Measurements from ENCODE around the gene PLAC1.

PLAC1 gene

DNA sequence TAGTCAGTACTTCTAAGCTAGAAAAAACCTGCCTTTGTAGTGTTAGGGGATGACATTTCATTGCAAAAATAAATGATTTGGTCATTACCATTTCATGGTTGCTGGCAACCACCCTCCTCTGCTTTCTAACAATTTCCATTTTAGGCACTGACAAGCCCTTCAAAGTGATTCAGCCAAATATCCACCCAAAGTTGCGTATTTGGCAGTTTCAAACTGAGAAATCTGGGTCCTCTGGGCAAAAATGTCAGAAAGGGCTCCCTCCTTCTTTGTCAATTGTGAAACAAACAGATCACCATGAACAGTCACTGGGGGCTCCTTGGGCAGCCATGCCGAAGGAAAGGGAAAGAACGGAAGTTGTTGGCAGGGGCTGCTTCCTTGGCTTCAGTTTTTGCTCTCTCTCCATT is 33.0 kb downstream of the PLAC1 start:
- no peaks in the 10 kb centered on the region for H3K9me3 Mint-ChIP-seq
- no peak overlapping the region for H3K4me3 Mint-ChIP-seq
- ATAC-seq, result no peak
- no peak overlapping the region for H3K27ac Mint-ChIP-seq
- H3K4me1 Mint-ChIP-seq, result no peaks in the 10 kb centered on the region
- no peaks in the 10 kb centered on the region for H3K27me3 Mint-ChIP-seq
- H3K36me3 Mint-ChIP-seq, result no peaks in the 10 kb centered on the region

DNA sequence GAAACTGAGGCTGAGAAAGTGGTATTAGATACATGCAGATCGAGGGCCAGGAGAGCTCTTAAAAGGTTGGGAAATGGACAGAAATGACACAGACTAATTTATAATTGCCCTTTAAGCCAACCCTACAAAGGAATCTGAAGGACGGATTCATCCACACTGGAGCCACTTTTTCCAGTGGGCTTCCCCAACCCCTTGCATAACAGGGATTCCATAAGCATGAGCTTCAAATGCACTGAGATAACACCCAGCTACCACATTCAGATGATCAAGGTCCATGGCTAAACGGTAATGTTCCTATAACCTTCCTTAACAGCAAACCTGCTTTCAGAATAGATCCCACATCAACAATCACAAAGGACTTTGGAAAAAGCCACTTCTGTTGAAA is 34.2 kb downstream of the PLAC1 start:
- H3K4me1 Mint-ChIP-seq, result no peaks in the 10 kb centered on the region
- H3K9me3 Mint-ChIP-seq, result no peaks in the 10 kb centered on the region
- H3K27me3 Mint-ChIP-seq, result no peaks in the 10 kb centered on the region
- no peak overlapping the region for H3K27ac Mint-ChIP-seq
- no peaks in the 10 kb centered on the region for H3K36me3 Mint-ChIP-seq
- ATAC-seq, result no peak
- H3K4me3 Mint-ChIP-seq, result no peak overlapping the region

DNA sequence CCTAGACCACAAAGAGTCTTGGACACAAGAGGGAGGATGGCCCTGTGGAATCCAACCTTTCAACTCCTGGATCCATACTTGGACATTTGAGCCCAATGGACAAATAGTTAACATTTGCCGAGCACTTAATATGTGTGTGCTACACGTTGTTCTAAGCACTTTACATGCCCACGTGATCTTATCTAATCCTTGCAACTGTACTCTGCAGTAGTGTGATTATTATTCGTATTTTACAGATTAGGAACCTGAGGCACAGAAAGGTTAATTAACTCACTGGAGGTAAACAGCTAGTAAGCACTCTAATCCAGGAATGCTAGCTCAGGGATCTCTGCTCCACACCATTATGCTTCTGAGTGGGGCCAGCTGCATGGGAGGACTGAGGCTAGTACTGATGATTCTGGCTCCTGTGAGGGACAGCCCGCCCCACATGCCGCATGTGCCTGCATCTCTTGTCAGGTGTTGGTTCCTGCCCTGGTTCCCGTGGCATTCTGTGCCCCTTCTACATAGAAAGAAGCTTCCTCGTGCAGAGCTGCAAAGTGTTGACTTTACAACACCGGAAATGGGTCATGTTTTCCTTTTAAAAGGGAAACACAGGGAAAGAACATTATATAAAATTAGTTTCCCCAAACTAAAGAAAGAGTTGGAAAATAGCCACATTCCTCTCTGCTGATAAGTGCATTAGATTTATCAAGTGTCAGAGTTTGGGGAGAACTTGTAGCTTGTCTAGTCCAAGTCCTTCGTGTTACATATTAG is 34.8 kb downstream of the PLAC1 start:
- no peaks in the 10 kb centered on the region for H3K27me3 Mint-ChIP-seq
- no peak for ATAC-seq
- H3K36me3 Mint-ChIP-seq, result no peaks in the 10 kb centered on the region
- H3K9me3 Mint-ChIP-seq, result no peaks in the 10 kb centered on the region
- no peaks in the 10 kb centered on the region for H3K4me1 Mint-ChIP-seq
- H3K27ac Mint-ChIP-seq, result no peak overlapping the region
- no peak overlapping the region for H3K4me3 Mint-ChIP-seq

DNA sequence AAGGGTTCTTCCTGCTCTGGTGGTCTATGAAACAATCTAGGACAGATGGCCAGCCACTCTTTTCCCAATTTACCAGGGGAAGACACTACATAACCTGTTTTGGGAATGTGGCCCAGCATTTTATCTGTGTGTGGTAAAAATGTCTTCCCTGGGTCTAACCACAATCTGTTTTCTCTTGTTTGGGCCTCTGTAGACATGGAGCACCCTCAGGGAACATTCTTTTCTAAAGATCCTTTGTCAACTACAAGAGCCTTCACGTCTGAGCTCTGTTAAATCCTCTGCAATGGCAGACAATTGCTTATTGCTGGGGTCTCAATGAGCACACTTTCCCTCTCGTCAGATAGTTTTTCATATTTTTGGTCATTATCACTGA is 35.5 kb downstream of the PLAC1 start:
- H3K27ac Mint-ChIP-seq, result no peak overlapping the region
- H3K27me3 Mint-ChIP-seq, result no peaks in the 10 kb centered on the region
- no peaks in the 10 kb centered on the region for H3K9me3 Mint-ChIP-seq
- no peak overlapping the region for H3K4me3 Mint-ChIP-seq
- H3K36me3 Mint-ChIP-seq, result no peaks in the 10 kb centered on the region
- H3K4me1 Mint-ChIP-seq, result no peaks in the 10 kb centered on the region
- no peak for ATAC-seq

DNA sequence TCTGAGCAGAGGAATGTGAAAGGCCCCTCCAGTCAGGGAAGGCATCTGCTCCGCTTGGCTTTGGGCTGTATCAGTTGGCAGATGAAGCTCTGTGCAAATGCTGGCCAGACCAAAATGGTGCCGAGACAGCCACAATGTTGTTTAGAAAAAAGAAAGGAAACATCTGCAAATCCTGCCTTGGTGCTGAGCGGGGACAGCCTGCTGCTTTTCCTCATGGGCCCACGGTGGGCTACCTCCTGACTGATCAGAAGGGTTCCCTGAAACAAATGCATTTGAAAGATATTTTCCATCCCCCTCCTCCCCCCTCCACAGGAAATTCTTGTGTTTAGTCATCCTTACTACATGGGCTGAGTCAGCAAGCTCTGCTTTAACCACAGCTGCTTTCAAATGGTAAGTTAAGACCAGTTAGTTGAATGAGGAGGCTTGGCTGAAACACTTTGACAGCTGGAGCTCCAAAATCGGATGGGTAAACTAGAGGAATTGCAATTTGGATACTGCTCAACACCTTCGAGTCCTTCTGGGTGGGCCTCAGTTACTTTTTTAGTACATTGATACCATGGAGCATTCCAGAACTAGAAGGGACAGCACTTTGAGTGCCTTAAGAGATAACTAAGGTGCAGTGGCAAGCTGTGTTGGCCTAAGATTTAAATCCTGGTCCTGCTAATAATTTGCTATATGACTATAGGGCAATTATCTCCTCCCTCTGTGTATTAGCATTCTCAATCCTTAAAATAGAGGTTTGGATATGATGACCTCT is 36.0 kb downstream of the PLAC1 start:
- ATAC-seq, result no peak
- Mint-ChIP-seq H3K4me3 (no peak overlapping the region), H3K4me1 (no peaks in the 10 kb centered on the region), H3K27ac (no peak overlapping the region), H3K9me3 (no peaks in the 10 kb centered on the region), H3K27me3 (no peaks in the 10 kb centered on the region), H3K36me3 (no peaks in the 10 kb centered on the region)

DNA sequence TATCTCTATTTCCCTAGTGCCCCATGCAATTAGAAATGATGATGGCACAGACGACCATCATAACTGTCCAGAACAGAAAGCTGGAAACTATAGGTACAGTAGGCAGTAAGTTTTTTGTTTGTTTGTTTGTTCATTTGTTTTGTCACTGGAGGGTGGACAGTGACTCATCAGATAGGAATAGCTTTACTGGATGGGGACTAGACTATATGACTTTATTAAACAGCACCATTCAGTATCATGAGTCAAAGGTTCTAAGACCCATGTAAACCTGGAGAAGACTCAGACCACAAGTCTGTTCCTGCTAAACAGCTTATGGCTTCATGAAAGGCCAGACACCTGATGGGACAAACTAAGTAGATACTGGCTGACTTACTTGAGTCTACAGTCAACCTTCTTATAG is 38.4 kb downstream of the PLAC1 start:
- no peaks in the 10 kb centered on the region for H3K36me3 Mint-ChIP-seq
- ATAC-seq, result no peak
- no peaks in the 10 kb centered on the region for H3K9me3 Mint-ChIP-seq
- H3K27me3 Mint-ChIP-seq, result no peaks in the 10 kb centered on the region
- no peaks in the 10 kb centered on the region for H3K4me1 Mint-ChIP-seq
- no peak overlapping the region for H3K27ac Mint-ChIP-seq
- H3K4me3 Mint-ChIP-seq, result no peak overlapping the region

DNA sequence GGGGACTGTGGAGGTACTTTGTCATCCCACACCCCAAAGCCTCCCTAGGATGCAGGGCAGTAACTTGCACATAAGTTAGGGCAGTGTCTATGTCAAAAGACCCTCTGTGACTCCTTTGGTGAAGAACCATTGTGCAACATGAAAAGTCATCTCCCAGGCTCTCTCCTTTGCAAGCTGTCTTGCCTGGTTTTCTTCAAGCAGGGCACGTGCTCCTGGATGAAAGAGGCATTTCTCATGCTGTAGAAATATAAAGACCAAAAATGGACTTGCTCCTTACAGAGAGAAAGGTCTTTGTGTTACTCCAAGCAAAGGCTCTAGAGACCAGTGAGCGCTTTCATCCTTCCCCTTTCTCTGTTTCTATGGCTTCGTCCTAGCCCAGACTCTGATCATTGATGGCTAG is 44.9 kb downstream of the PLAC1 start:
- H3K4me1 Mint-ChIP-seq, result no peaks in the 10 kb centered on the region
- H3K27me3 Mint-ChIP-seq, result no peaks in the 10 kb centered on the region
- ATAC-seq, result no peak
- no peaks in the 10 kb centered on the region for H3K9me3 Mint-ChIP-seq
- H3K4me3 Mint-ChIP-seq, result no peak overlapping the region
- H3K36me3 Mint-ChIP-seq, result no peaks in the 10 kb centered on the region
- H3K27ac Mint-ChIP-seq, result no peak overlapping the region

DNA sequence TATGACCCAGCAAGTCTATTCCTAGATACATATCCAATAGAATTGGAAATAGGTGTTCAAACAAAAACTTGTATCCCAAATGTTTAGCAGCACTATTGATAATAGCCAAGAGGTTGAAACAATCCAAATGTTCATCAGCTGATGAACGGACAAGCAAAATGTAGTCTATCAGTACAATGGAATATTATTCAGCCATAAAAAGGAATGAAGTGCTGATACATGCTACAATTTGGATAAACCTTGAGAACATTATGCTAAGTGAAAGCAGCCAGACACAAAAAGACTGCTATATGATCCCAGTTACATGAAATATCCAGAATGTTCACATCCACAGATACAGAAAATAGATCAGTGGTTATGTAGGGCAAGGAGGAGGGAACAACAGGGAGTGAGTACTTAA is 50.1 kb downstream of the PLAC1 start:
- ATAC-seq, result no peak
- no peaks in the 10 kb centered on the region for H3K4me1 Mint-ChIP-seq
- no peaks in the 10 kb centered on the region for H3K36me3 Mint-ChIP-seq
- no peak overlapping the region for H3K4me3 Mint-ChIP-seq
- no peaks in the 10 kb centered on the region for H3K27me3 Mint-ChIP-seq
- H3K9me3 Mint-ChIP-seq, result no peaks in the 10 kb centered on the region
- H3K27ac Mint-ChIP-seq, result no peak overlapping the region

DNA sequence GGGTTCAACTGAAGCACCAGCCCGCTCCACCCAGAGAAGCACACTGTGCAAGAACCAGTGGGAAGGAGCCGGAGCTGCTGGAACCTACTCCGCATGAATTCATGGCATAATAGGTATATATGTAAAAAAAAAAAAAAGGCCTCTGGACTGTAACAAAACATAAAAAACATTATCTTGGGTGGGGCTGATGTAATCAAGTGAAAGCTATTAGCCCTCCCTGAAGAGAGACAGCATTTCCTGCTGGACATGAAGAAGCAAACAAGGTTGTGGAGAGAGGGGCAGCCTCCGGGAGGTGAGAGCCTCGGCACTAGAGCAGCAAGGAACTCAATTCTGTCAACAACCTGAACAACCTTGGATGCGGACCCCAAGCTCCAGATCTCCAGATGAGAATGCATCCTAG is 50.7 kb downstream of the PLAC1 start:
- Mint-ChIP-seq H3K4me1 (no peaks in the 10 kb centered on the region), H3K27ac (no peak overlapping the region), H3K27me3 (no peaks in the 10 kb centered on the region), H3K9me3 (no peaks in the 10 kb centered on the region), H3K4me3 (no peak overlapping the region), H3K36me3 (no peaks in the 10 kb centered on the region)
- no peak for ATAC-seq

DNA sequence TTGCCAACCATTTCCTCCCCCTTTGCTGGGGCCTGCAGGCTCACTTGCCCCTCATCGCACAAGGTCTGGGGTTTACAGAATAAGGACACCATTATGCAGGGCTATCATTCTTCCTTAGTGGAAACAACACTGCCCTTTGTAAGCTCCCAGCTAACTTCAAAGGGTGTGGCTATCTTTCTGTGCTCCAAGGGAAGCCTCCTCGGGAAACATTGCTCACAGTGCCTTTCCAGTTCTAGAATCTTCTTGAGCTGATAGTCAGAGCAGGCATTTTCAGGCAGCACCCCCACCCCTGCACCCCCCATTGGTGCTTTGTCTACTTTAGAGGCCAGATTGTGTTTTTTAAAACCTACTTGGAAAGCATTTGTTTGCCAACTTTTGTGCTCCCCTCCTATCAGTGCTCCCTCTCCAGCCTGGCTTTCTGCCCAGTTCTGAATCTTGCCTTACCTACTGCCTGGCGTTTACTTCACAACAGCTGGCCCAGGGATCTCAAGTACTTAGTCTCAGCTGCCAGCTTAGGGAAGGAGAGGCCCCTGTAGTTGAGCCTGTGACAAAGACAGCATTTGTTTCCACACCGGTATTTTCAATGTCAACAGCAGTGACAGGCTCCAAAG is 53.5 kb downstream of the PLAC1 start:
- Mint-ChIP-seq H3K27ac (no peak overlapping the region), H3K4me1 (no peaks in the 10 kb centered on the region), H3K27me3 (no peaks in the 10 kb centered on the region), H3K4me3 (no peak overlapping the region), H3K9me3 (no peaks in the 10 kb centered on the region), H3K36me3 (no peaks in the 10 kb centered on the region)
- ATAC-seq, result no peak

DNA sequence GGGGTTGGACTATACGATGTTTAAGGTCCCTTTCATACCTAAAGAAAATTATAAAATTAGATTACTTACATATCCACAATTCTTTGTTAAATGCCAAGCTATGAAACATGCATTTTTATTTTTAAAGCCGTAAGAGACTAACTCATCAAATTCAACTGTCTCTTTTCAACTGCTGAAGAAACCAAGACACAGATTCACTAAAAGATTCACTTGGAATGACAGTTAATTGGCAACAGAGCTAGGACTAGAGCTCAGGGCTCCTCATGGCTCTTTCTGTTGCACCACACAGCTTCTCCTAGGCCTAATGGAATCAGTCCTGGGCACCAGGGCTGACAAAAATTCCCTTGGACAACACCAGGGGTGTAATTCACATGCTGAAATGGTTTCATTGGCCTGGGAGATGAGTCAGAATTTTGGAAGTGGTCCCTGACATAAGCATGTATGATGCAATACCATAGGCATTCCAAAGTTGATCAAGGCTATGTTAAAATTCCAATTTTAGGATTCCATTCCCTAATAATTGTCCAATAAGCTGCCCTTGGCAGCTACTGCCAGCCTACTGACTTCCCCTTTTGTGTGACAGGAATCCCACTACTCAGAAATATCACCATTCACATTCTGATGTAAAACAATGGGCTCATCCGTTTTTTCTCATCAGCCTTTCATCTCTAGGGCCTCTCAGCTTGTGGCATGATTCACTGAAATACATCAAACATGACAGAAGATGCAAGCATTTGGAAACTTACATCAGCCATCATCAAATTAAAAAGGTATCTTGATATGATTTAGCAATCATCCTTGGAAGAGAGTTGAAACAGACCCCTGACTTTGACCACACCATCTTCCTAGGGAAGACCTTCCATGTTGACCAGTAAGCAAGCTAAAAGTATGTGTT is 54.2 kb downstream of the PLAC1 start:
- Mint-ChIP-seq H3K36me3 (no peaks in the 10 kb centered on the region), H3K27me3 (no peaks in the 10 kb centered on the region), H3K27ac (no peak overlapping the region), H3K9me3 (no peaks in the 10 kb centered on the region), H3K4me3 (no peak overlapping the region), H3K4me1 (no peaks in the 10 kb centered on the region)
- no peak for ATAC-seq

DNA sequence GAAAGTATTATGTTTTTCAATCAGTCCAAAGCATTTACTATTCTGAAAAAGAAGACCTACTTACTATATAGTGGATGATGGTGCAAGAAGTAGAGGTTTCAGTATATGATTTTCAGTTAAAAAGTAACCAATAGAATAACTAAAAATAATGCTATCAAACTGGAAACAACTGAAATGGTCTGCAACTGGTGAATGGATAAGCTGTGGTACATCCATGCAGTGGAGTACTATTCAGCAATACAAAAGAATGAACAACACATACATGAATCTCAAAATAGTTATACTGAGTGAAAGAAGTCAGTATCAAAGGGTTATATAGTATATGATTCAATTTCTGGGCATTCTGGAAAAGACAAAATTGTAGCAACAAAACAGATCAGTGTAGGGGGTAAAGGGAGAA is 55.9 kb downstream of the PLAC1 start:
- H3K9me3 Mint-ChIP-seq, result no peaks in the 10 kb centered on the region
- H3K4me3 Mint-ChIP-seq, result no peak overlapping the region
- peaks cover 9% of the 10 kb centered on the region for H3K27me3 Mint-ChIP-seq
- ATAC-seq, result no peak
- no peaks in the 10 kb centered on the region for H3K36me3 Mint-ChIP-seq
- H3K27ac Mint-ChIP-seq, result no peak overlapping the region
- H3K4me1 Mint-ChIP-seq, result no peaks in the 10 kb centered on the region

DNA sequence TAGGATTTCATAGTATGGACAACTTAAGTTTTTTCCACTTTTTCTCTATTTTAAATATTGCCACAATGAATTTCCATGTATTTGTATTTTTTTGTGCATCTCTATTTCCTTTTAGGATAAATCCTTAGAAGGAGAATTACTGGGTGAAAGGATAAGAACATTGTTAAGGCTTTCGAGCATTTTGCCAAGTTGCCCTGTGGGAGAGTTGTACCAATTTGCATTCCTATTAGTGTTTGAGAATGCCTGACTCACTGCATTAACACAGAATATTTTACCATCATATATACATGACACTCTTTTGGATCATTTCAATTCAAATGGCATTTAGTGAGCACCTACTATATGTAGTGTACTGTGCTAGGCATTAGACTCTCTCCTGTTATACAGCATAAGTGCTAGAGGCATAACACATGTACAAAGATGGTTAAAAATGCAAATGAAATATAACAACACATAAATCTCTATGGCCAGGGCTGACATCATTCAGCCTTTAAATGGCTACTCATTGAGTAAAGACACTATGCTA is 57.0 kb downstream of the PLAC1 start:
- Mint-ChIP-seq H3K36me3 (no peaks in the 10 kb centered on the region), H3K27ac (no peak overlapping the region), H3K4me3 (no peak overlapping the region), H3K4me1 (no peaks in the 10 kb centered on the region), H3K9me3 (no peaks in the 10 kb centered on the region), H3K27me3 (peaks cover 9% of the 10 kb centered on the region)
- ATAC-seq, result no peak

DNA sequence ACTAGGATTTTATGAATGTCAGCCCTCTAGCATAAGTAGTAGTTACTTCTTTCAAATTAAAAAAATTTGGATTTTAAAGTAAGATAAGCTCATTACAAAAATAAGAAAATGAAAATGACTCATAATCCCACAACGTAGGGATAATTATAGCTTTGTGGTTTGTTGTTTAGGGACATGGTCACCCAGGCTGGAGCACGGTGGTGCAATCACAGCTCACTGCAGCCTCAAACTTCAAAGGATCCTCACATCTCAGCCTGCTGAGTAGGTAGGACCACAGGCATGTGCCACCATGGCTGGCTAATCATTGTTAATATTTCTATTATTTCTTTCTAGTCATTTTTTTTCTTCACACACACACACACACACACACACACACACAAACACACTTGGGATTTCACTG is 57.6 kb downstream of the PLAC1 start:
- no peak overlapping the region for H3K4me3 Mint-ChIP-seq
- no peaks in the 10 kb centered on the region for H3K9me3 Mint-ChIP-seq
- no peaks in the 10 kb centered on the region for H3K36me3 Mint-ChIP-seq
- H3K27me3 Mint-ChIP-seq, result peaks cover 13% of the 10 kb centered on the region
- H3K4me1 Mint-ChIP-seq, result no peaks in the 10 kb centered on the region
- no peak for ATAC-seq
- no peak overlapping the region for H3K27ac Mint-ChIP-seq

Data from stimulated activated memory B cell treated with anti-CD40 and anti-IgM and Interleukin-4, amounts not matched to agents 10 μg/mL and 1 μg/mL and 100 μg/mL, for 72 hours (primary cell).